Glutamatergic neuron (in vitro differentiated cells): Measurements from ENCODE around the gene C1QTNF4. TPM values are rescaled to one million over a fixed set of nuclear protein-coding genes. Genes with fewer than 3 reads are reported as not detected.
"Not testable (repeated sequence)": the region's sequence is repeated elsewhere in the genome, so short reads cannot be mapped to it uniquely, and the experiment has no call there.

ENCODE experiments used
- DNase-seq: peaks from one replicate; pipeline ENCODE4 v3.0.0; 2022
- H3K27ac Mint-ChIP-seq: one replicate; pipeline ENCODE4 v1.8.0; 2020; ENCODE audit warnings: mild to moderate bottlenecking, mixed read lengths, inconsistent platforms; ENCODE audit not compliant: unreplicated experiment
- H3K27me3 Mint-ChIP-seq: one replicate; pipeline ENCODE4 v1.8.0; 2020; ENCODE audit warnings: mild to moderate bottlenecking, moderate library complexity, mixed read lengths, inconsistent platforms; ENCODE audit not compliant: unreplicated experiment
- H3K36me3 Mint-ChIP-seq: one replicate; pipeline ENCODE4 v1.8.0; 2020; ENCODE audit warnings: mild to moderate bottlenecking, mixed read lengths, inconsistent platforms; ENCODE audit not compliant: unreplicated experiment
- H3K4me1 Mint-ChIP-seq: one replicate; pipeline ENCODE4 v1.8.0; 2020; ENCODE audit warnings: mild to moderate bottlenecking, low read depth, mixed read lengths, inconsistent platforms; ENCODE audit not compliant: unreplicated experiment
- H3K4me3 Mint-ChIP-seq: one replicate; pipeline ENCODE4 v1.8.0; 2020; ENCODE audit warnings: mild to moderate bottlenecking, mixed read lengths, inconsistent platforms; ENCODE audit not compliant: unreplicated experiment
- H3K9me3 Mint-ChIP-seq: one replicate; pipeline ENCODE4 v1.8.0; 2020; ENCODE audit warnings: mild to moderate bottlenecking, moderate library complexity, mixed read lengths, inconsistent platforms; ENCODE audit not compliant: unreplicated experiment
- total RNA-seq: library from RNA; stranded (reverse); fragmentation: NEBNext Ultra II Directional; extraction: Animal tissue kit (Norgen Biotek cat#: 25700); gene quantifications from one replicate; pipeline ENCODE4 v1.2.1, GENCODE V29; 2021; ENCODE audit not compliant: unreplicated experiment
- TF ChIP-seq, protein P1 (sequence below): fragments of 200-600 bp; sonication (generic); IDR thresholded peaks from one replicate; pipeline ENCODE4 v1.5.0; 2021; ENCODE audit not compliant: partially characterized antibody, unreplicated experiment

C1QTNF4 gene
- total RNA-seq, 1 donor from 2014 or later, result 7.0 TPM

DNA sequence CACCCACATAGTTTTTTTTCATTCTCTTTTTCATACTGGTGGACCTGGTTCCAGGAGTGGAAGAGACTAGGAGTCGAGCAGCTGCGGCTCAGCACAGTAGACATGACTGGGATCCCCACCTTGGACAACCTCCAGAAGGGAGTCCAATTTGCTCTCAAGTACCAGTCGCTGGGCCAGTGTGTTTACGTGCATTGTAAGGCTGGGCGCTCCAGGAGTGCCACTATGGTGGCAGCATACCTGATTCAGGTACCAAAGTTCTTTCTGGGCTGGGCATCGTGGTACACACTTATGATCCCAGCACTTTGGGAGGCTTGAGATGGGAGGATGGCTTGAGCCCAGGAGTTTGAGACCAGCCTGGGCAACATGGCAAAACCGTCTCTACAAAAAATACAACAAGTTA is 24.6 kb downstream of the C1QTNF4 start:
- Mint-ChIP-seq H3K36me3 (peaks cover 5% of the 10 kb centered on the region), H3K4me1 (no peaks in the 10 kb centered on the region), H3K27me3 (peaks cover 3% of the 10 kb centered on the region), H3K27ac (no peak overlapping the region), H3K4me3 (no peak overlapping the region), H3K9me3 (peaks cover 2% of the 10 kb centered on the region)
- no peak for DNase-seq
- TF ChIP-seq, protein P1, sequence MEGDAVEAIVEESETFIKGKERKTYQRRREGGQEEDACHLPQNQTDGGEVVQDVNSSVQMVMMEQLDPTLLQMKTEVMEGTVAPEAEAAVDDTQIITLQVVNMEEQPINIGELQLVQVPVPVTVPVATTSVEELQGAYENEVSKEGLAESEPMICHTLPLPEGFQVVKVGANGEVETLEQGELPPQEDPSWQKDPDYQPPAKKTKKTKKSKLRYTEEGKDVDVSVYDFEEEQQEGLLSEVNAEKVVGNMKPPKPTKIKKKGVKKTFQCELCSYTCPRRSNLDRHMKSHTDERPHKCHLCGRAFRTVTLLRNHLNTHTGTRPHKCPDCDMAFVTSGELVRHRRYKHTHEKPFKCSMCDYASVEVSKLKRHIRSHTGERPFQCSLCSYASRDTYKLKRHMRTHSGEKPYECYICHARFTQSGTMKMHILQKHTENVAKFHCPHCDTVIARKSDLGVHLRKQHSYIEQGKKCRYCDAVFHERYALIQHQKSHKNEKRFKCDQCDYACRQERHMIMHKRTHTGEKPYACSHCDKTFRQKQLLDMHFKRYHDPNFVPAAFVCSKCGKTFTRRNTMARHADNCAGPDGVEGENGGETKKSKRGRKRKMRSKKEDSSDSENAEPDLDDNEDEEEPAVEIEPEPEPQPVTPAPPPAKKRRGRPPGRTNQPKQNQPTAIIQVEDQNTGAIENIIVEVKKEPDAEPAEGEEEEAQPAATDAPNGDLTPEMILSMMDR, result no peak

DNA sequence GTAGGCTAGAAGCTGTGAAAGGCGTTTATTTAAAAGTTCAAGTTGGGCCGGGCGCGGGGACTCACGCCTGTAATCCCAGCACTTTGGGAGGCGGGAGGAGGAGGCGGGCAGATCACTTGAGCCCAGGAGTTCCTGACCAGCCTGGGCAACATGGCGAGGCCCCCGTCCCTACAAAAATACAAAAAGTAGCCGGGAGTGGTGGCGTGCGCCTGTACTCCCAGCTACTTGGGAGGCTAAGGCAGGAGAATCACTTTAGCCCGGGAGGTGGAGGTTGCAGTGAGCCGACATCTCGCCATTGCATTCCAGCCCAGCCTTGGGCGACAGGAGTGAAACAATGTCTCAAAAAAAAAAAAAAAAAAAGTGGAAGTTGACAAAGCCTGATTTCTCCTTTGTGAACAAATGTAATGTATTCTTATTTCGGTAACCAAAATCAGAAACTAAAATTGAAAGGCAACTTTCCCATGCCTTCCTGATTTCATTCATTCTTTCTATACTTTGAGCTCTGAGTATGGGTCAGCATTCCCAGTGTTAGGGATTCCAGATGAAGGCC is 28.0 kb downstream of the C1QTNF4 start:
- peaks cover 3% of the 10 kb centered on the region for H3K27me3 Mint-ChIP-seq
- H3K27ac Mint-ChIP-seq, result no peak overlapping the region
- H3K36me3 Mint-ChIP-seq, result no peaks in the 10 kb centered on the region
- no peaks in the 10 kb centered on the region for H3K4me1 Mint-ChIP-seq
- TF ChIP-seq, protein P1, result no peak
- peaks cover 2% of the 10 kb centered on the region for H3K9me3 Mint-ChIP-seq
- peak overlapping the region; percentile 76 for H3K4me3 Mint-ChIP-seq
- no peak for DNase-seq

DNA sequence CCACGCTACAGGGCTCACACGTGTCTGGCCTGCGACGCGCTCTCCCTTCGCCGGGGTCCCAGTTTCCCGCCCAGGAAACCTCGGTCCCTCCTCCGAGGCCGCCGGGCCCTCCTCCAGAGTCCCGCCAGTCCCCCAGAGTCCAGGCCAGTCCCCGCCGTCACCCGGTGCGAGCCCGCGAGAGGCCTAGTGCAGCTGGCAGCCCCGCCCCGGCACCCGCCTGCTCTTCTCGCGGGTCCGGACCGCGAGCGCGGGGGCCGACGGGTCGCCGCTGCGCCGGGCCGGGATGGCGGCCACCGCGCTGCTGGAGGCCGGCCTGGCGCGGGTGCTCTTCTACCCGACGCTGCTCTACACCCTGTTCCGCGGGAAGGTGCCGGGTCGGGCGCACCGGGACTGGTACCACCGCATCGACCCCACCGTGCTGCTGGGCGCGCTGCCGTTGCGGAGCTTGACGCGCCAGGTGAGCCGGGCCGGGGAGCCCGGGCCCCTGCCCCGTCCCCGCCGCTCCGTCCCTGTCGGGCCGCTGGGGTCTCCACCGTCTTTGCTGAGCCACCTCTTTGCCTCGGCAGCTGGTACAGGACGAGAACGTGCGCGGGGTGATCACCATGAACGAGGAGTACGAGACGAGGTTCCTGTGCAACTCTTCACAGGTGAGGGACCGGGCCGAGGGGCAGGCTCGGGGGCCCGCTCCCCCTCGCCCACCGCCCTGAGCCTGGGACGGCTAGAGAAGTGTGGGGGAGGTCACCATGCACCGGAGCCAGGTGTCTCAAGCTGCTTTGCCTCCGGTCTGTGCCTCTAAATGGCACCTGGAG is 28.7 kb downstream of the C1QTNF4 start, which contains the start of gene PTPMT1:
Gene PTPMT1 (plus strand): TSS at position 260 of the 809 bp plus-strand sequence. CDS start 24 bp downstream, at position 284.
- peak; percentile 75 for DNase-seq
- peaks cover 2% of the 10 kb centered on the region for H3K9me3 Mint-ChIP-seq
- no peak within 1 kb of the TSS for H3K27ac Mint-ChIP-seq
- no peaks in the 10 kb centered on the region for H3K36me3 Mint-ChIP-seq
- no peaks in the 10 kb centered on the region for H3K4me1 Mint-ChIP-seq
- H3K27me3 Mint-ChIP-seq, result peaks cover 3% of the 10 kb centered on the region
- peak within 1 kb of the TSS; percentile 78 for H3K4me3 Mint-ChIP-seq
- TF ChIP-seq, protein P1, result no peak

DNA sequence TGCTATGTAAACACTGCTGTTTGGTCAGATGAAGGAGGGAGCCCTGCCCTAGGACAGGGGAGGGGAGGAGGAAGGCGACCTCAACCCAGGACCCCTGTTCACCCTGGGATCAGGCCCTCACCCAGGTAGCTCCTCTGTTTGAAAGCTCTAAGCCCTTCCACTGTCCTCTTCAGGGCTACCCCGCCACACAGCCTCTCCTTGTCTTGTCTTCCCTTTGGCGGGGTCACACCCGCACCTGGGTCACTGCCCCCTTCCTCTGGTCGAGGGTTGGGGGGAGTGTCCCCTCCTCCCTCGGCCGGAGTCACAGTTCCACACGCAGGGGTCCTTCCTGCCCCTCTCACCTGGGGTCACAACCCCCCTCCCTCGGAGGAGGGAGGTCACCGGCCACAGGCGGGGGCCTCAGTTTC is 29.3 kb downstream of the C1QTNF4 start:
- Mint-ChIP-seq H3K9me3 (peaks cover 2% of the 10 kb centered on the region), H3K27ac (no peak overlapping the region), H3K4me3 (peak overlapping the region; percentile 78), H3K36me3 (no peaks in the 10 kb centered on the region), H3K27me3 (peaks cover 1% of the 10 kb centered on the region), H3K4me1 (no peaks in the 10 kb centered on the region)
- TF ChIP-seq, protein P1, result no peak
- DNase-seq, result no peak

DNA sequence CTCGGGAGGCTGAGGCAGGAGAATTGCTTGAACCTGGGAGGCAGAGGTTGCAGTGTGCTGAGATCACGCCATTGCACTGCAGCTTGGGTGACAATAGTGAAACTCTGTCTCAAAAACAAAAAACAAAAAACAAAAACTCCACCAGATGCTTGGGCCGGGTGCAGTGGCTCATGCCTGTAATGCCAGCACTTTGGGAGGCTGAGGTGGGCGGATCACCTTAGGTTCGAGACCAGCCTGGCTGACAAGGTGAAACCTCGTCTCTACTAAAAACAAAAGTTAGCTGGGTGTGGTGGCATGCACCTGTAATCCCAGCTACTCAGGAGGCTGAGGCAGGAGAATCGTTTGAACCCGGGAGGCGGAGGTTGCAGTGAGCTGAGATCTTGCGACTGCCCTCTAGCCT is 29.8 kb downstream of the C1QTNF4 start:
- H3K4me3 Mint-ChIP-seq, DNase-seq, H3K36me3 Mint-ChIP-seq, H3K4me1 Mint-ChIP-seq, H3K27ac Mint-ChIP-seq, H3K27me3 Mint-ChIP-seq, H3K9me3 Mint-ChIP-seq: not testable (repeated sequence)

DNA sequence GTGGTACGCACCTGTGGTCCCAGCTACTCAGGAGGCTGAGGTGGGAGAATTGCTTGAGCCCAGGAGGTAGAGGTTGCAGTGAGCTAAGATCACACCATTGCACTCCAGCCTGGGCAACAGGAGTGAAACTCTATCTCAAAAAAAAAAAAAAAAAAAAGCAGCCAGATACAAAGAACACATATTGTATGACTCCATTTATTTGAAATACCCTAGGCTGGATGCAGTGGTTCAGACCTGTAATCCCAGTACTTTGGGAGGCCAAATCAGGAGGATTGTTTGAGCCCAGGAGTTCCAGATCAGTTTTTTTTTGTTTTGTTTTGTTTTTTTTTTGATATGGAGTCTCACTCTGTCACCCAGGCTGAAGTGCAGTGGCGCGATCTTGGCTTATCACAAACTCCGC is 31.8 kb downstream of the C1QTNF4 start:
- not testable (repeated sequence) for H3K27me3 Mint-ChIP-seq, H3K4me3 Mint-ChIP-seq, H3K9me3 Mint-ChIP-seq, H3K4me1 Mint-ChIP-seq, H3K36me3 Mint-ChIP-seq, H3K27ac Mint-ChIP-seq, DNase-seq
